Stimulated activated naive CD4-positive, alpha-beta T cell treated with Interleukin-2 at 50 U/mL for 16 hours (primary cell): ENCODE data around the gene ZSCAN22.
"Not testable (repeated sequence)": the region's sequence is repeated elsewhere in the genome, so short reads cannot be mapped to it uniquely, and the experiment has no call there.

Source experiments
- DNase-seq: peaks from one replicate; lab custom pipeline; 2025; lab: John Stamatoyannopoulos, UW

The ZSCAN22 gene

DNA sequence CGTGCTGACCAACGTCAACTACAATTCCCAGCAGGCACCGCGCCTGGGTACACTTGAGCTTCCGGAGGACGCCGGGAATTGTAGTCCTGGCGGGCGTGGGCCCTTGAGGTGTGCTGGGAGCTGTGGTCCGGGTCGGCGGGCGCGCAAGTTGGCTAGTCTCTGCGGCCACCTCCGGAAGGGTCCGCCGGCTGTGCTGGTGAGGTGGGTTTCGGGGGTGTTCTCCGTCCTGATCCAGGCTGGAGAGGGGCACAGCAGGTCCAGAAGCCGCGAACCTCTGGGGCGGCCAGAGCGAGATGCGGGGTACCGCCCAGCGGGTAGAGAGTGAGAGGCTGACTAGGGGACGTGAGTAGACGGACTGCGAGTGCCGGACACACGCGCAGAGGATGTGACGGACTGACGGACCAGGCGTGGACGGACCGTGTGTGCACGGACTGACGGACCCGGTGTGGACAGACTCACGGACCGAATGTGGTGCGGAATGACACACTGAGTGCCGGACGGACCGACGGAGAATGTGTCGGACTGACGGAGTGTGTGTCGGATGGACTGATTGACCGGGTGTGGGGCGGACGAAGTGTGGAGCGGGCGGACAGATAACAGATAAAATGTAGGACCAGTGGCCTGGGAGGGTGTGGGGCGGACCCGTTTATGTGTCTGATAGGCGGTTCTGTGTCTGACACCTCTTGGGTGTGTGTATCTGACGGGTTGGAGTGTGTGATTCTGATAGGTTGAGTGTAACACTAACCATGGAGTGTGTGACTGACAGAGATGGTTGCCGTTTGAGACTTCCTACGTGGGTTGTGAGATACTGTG is at the start of gene ZSCAN22:
Gene ZSCAN22 (plus strand): TSS at position 81 of the 813 bp plus-strand sequence. CDS start 7,809 bp downstream, outside the sequence.
- DNase-seq = peak; percentile 90

DNA sequence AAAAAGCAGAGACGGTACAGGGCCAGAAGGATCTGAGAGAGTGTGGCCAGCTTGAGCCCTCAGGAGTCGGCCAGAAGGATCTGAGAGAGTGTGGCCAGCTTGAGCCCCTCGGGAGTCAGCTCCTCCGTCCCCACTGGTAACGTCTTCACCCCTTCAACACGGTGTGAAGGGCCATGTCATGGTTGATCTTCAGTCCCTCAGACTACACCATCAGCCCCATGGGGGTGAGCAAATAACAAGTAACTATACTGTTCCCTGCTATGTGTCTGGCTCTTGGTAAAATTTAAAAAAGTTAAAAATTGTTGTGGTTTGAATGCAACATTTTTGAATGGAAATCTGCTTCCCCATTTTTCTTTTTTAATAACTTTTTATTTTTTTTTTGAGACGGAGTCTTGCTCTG is 49.6 kb upstream of the ZSCAN22 start:
- no peak for DNase-seq

GRCh38 chr19:58277748-58278540 is 48.9 kb upstream of the ZSCAN22 start:
- DNase-seq = no peak

DNA sequence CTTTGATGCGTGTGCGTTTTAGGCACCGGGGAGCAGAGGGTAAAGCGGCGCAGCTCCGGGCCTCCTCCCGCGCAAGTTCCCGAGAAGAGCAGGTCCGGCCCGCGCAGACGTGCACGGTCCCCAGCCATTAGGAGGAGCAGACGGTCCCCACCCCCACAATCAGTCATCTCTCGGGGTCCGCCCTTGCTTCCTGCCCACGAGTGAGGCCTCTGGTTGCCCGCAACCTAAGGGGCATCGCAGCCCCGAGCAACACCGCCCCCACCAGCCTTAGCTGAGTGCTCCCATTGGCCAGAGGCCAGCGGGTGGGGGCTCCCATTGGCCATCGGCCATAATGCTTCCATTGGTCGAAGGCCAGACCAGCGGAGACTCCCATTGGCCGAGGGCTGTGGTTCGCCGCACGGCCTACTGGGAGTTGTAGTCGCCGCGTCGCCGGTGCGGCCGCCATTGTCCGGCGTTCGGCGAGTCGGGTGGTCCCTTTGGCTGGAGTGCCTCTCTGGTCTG is 48.2 kb upstream of the ZSCAN22 start, which contains the start of gene ZNF8:
Gene ZNF8 (plus strand): TSS at position 415 of the 501 bp plus-strand sequence. CDS start 127 bp downstream, outside the sequence.
- peak; percentile 99 for DNase-seq

- DNase-seq = peak; percentile 30
Measured at GRCh38 chr19:58279042-58279924, 47.5 kb upstream of the ZSCAN22 start.

DNA sequence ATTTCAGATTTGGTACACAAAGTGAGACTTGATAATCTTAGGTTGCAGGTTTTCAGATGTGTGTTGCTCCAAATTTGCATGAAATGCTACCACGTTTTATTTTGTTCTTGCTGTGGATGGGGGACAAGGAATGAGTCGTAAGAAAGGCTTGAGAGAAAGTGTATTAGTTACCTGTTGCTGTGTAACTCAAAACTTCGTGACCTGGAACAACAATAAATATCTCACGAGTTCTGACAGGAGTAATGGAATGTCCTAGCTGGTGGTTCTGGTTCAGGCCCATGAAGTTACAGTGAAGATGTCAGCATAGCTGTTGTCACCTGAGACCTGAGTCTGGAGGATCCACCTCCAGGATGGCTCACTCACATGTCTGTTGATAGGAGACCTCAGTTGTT is 46.9 kb upstream of the ZSCAN22 start:
- no peak for DNase-seq

DNA sequence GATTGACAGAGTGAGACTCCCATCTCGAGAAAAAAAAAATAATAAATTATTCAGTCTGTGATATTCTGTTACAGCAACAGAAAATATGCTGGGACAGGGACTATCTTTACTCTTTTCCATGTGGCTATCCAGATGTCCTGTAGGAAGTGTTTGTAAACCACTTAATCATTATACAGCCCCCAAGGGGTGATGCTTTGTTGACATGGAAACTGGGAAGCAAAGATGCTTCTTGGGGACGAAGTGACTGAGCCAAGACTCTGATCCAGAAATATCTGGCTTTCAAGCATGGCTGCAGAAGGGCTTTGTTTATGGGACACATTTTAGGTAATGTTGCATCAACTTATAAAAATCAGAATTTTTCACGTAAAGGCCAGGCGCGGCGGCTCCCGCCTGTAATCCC is 42.6 kb upstream of the ZSCAN22 start:
- no peak for DNase-seq

DNA sequence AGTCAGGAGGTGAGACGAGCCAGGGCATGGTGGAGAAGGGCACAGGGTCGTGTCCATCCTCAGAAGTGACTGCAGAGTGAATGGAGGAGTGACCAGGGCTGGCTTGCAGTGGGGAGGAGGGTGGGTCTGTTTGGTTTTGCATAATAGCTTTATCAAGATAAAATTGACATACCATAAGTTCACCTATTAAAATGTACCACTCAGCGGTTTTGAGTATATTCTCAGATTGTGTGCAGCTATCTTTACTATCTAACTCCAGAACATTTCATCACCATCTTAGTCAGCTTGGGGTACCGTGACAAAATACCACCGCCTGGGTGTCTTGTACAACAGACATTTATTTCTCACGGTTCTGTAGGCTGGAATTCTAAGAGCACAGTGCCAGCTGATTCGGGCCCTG is 34.9 kb upstream of the ZSCAN22 start:
- no peak for DNase-seq

DNA sequence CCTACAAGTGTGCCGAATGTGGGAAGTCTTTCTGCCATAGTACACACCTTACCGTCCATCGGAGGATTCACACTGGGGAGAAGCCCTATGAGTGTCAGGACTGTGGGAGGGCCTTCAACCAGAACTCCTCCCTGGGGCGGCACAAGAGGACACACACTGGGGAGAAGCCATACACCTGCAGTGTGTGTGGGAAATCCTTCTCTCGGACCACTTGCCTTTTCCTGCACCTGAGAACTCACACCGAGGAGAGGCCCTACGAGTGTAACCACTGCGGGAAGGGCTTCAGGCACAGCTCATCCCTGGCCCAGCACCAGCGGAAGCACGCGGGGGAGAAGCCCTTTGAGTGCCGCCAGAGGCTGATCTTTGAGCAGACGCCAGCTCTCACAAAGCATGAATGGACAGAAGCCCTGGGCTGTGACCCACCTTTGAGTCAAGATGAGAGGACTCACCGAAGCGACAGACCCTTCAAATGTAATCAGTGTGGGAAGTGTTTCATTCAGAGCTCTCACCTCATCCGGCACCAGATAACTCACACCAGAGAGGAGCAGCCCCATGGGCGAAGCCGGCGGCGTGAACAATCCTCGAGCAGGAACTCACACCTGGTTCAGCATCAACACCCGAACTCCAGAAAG is 31.9 kb upstream of the ZSCAN22 start:
- DNase-seq = no peak

- DNase-seq = no peak
Measured at GRCh38 chr19:58296104-58296503, 30.7 kb upstream of the ZSCAN22 start.

GRCh38 chr19:58300620-58301019 is 26.2 kb upstream of the ZSCAN22 start:
- no peak for DNase-seq

- no peak for DNase-seq
Measured at GRCh38 chr19:58304255-58304654, 22.5 kb upstream of the ZSCAN22 start.

GRCh38 chr19:58304748-58305064 is 22.1 kb upstream of the ZSCAN22 start:
- no peak for DNase-seq

DNA sequence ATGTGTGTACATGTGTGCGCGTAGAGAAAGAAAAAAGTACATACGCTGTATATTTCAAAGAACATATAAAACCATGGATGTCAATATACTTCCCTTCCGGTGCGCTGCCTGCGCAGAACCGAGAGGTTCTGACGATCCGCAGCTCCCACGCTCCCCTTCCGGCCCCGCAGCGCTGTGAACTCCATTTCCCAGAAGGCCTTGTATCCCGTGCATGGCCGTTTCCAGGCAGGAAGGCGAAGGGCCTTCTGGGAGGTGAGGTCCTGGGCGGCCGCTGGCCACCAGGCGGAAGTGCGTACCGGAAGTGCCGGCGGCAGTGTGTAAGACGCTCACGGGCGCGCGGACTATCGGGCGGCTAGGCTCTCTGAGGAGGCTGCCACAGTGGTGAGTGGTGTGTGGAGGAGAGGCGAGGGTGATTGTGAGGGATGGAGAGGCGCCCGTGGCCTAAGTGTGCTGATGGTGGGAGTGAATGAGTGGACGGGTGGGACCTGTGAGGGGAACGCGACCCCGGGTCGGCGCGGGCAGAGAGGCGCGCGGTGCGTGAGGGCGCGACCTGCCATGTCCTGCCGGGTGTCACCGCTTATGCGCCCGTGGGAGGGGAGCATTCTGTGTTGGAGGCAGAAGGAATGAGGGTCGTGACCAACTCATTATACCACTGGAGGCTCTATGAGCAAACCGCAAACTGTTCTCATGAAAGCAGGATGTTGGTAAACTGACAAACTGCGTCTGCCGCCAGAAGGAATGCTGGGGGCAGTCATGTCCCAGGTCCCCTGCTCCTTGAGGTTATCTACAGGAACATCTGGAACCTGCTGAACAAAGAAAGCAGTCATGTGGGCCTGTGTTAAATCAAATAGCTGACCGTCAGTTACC is 21.5 kb upstream of the ZSCAN22 start, which contains the start of gene ERVK3-1:
Gene ERVK3-1 (plus strand): TSS at position 313 of the 867 bp plus-strand sequence. CDS start 6,792 bp downstream, outside the sequence.
- DNase-seq = peak; percentile 96

DNA sequence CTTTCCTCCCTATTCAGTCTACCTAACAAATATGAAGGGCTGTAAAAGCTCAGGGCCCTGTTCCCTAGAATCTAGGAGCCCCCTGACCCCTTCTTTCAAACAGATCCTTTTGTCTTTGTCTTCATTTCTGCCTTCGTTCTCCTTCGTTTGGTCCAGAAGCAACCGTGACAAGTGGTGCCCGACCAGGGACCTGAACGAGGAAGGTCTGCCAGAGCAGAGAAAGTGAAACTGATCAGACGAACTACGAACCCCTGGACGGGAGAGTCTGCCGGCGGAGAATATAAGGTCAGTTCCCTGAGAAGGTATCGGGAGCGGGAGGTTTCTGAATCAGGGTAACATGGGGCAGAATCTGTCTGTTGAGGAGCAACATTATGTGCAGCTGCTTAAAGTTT is 20.9 kb upstream of the ZSCAN22 start:
- DNase-seq = no peak

- DNase-seq = no peak
Measured at GRCh38 chr19:58307736-58308135, 19.1 kb upstream of the ZSCAN22 start.

- not testable (repeated sequence) for DNase-seq
Measured at GRCh38 chr19:58310685-58311084, 16.1 kb upstream of the ZSCAN22 start.

- DNase-seq = no peak
Measured at GRCh38 chr19:58311345-58311865, 15.4 kb upstream of the ZSCAN22 start.

DNA sequence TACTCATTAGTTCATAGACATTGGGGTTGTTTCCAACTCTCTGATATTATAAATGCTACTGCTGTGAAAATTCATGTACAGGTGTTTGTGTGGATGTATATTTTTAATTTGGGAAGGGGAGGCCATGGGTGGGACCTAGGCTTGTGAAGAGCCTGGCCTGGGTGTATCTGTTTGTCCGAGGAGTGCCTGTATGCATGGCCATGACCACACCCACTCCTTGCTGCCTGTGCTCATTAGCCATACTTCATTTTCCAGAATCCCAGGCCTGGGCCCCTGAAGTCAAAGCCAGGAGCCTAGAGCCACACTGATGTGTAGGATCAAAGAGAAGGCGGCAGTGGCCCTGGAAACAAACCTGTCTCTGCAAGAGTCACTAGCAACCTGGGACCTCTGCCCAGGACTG is 11.2 kb upstream of the ZSCAN22 start:
- no peak for DNase-seq

GRCh38 chr19:58317476-58318072 is 9.2 kb upstream of the ZSCAN22 start:
- no peak for DNase-seq
